ENCODE data around the gene SLC35D1.

SLC35D1 gene

DNA sequence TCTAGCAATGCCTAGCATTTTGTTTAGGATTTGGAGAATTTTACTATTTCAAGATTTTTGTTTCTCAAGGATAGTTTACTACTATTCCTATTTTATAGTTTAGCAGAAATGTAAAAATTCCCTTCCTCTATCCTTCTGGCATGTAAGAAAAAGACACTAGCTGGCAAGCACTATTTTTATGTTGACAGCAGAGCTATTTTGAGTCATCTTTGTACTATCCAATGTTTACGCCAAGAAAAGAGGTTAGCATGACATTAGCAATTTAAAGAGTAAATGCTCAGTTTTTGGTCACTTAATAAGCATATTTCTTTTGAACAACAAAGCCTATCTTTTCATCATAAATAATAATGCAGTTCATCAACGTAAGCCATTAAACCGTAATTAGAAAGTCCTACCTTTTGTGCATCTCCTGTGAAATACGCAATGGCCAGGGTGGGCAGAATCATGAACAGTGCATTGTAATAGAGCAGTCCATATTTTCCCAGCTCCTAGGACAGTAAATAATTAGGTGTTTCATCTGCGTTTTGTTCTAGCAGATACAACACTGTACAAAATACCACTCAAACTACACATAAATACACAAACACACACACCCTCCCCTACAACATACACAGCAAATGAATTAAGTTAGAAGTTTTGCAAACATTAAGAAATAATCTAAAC lies 12.0 kb downstream of the SLC35D1 start:
- no peak overlapping the region for H3K27ac ChIP-seq (ENCODE audit: low read depth, low read length)
- WGBS (ENCODE audit: extremely low coverage, insufficient coverage, insufficient read length), result no CpG with 5 or more reads among the region's 5 CpGs
- no peak for DNase-seq

GRCh38 chr1:67040405-67040804 lies 13.5 kb downstream of the SLC35D1 start:
- Histone ChIP-seq H2BK120ac (ENCODE audit: insufficient read depth, low read length, poor library complexity) (no peak overlapping the region), H3K4me1 (ENCODE audit: control insufficient read depth in 1 of 2, insufficient read depth in 2 of 2, low read length in 2 of 2) (peaks cover 0 to 2% of the 10 kb centered on the region in 2 experiments)
- no CpG with 5 or more reads among the region's 1 CpG for WGBS (ENCODE audit: extremely low coverage, insufficient coverage, insufficient read length)

More for the DNA sequence above, 12.0 kb downstream of the SLC35D1 start:
- Histone ChIP-seq H3K9me3 (ENCODE audit: insufficient read depth, low read depth, low read length) (no peaks in the 10 kb centered on the region), H2BK120ac (ENCODE audit: insufficient read depth, low read length, poor library complexity) (no peak overlapping the region), H3K4ac (ENCODE audit: low read depth, low read length) (no peak overlapping the region), H2AK5ac (ENCODE audit: low read length) (no peak overlapping the region), H3K4me2 (ENCODE audit: low read length) (no peak overlapping the region), H2BK5ac (ENCODE audit: low read depth, low read length, poor library complexity) (no peak overlapping the region), H3K79me2 (ENCODE audit: control insufficient read depth, insufficient read depth, low read length, poor library complexity) (no peaks in the 10 kb centered on the region), H3K79me1 (ENCODE audit: low read length) (peaks cover 1% of the 10 kb centered on the region), H3K9ac (ENCODE audit: low read length) (no peak overlapping the region), H2AFZ (ENCODE audit: insufficient read depth, low read length, poor library complexity) (no peak overlapping the region), H3K4me3 (ENCODE audit: low read depth, low read length) (no peak overlapping the region), H4K12ac (ENCODE audit: low read depth, low read length) (no peak overlapping the region), H3K36me3 (ENCODE audit: control insufficient read depth in 1 of 2, insufficient read depth in 2 of 2, low read length in 2 of 2) (peaks cover 6 to 7% of the 10 kb centered on the region in 2 experiments), H3K14ac (ENCODE audit: low read length) (no peak overlapping the region), H2BK12ac (ENCODE audit: low read length) (no peak overlapping the region), H4K8ac (ENCODE audit: low read depth, low read length) (no peak overlapping the region), H4K91ac (ENCODE audit: low read depth, low read length) (no peak overlapping the region), H3K4me1 (ENCODE audit: control insufficient read depth in 1 of 2, insufficient read depth in 2 of 2, low read length in 2 of 2) (peaks cover 0 to 2% of the 10 kb centered on the region in 2 experiments), H3K27me3 (ENCODE audit: insufficient read depth, low read length) (no peaks in the 10 kb centered on the region), H3K23ac (ENCODE audit: low read length) (no peak overlapping the region), H3K18ac (ENCODE audit: low read length) (no peak overlapping the region)

DNA sequence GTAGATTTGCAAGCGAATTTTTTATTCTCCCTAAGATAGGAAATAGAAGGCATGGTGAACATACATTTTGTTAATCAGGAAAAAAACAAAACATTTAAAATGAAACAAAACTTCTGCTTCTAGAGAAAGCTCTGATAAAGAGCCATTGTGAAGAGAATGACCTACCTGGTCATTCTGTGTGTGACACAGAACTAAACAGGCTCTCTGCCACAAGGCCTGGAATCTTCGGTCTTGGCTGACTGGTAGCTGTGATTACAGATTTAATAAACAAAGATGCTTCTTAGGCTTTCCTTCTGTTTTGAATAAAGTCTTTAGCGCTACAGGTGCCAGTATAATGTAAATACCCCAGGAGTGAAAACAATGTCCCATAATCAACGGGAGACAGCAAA lies 22.1 kb downstream of the SLC35D1 start:
- Histone ChIP-seq H3K79me2 (ENCODE audit: control insufficient read depth, insufficient read depth, low read length, poor library complexity) (no peaks in the 10 kb centered on the region), H3K4me3 (ENCODE audit: low read depth, low read length) (no peak overlapping the region), H2BK12ac (ENCODE audit: low read length) (no peak overlapping the region), H4K12ac (ENCODE audit: low read depth, low read length) (no peak overlapping the region), H3K9me3 (ENCODE audit: insufficient read depth, low read depth, low read length) (no peaks in the 10 kb centered on the region), H3K23ac (ENCODE audit: low read length) (no peak overlapping the region), H4K8ac (ENCODE audit: low read depth, low read length) (no peak overlapping the region), H4K91ac (ENCODE audit: low read depth, low read length) (no peak overlapping the region), H3K27me3 (ENCODE audit: insufficient read depth, low read length) (no peaks in the 10 kb centered on the region), H3K27ac (ENCODE audit: low read depth, low read length) (no peak overlapping the region), H3K4ac (ENCODE audit: low read depth, low read length) (no peak overlapping the region), H3K4me2 (ENCODE audit: low read length) (no peak overlapping the region), H3K79me1 (ENCODE audit: low read length) (no peaks in the 10 kb centered on the region), H2BK120ac (ENCODE audit: insufficient read depth, low read length, poor library complexity) (no peak overlapping the region), H3K14ac (ENCODE audit: low read length) (no peak overlapping the region), H3K18ac (ENCODE audit: low read length) (no peak overlapping the region), H2AFZ (ENCODE audit: insufficient read depth, low read length, poor library complexity) (no peak overlapping the region), H2BK5ac (ENCODE audit: low read depth, low read length, poor library complexity) (no peak overlapping the region), H2AK5ac (ENCODE audit: low read length) (no peak overlapping the region), H3K4me1 (ENCODE audit: control insufficient read depth in 1 of 2, insufficient read depth in 2 of 2, low read length in 2 of 2) (no peaks in the 10 kb centered on the region), H3K36me3 (ENCODE audit: control insufficient read depth in 1 of 2, insufficient read depth in 2 of 2, low read length in 2 of 2) (peaks cover 0 to 2% of the 10 kb centered on the region in 2 experiments), H3K9ac (ENCODE audit: low read length) (no peak overlapping the region)
- no CpG with 5 or more reads among the region's 4 CpGs for WGBS (ENCODE audit: extremely low coverage, insufficient coverage, insufficient read length)
- no peak for DNase-seq

More at GRCh38 chr1:67040405-67040804, 13.5 kb downstream of the SLC35D1 start:
- H4K12ac ChIP-seq (ENCODE audit: low read depth, low read length), result no peak overlapping the region
- H2AK5ac ChIP-seq (ENCODE audit: low read length), result no peak overlapping the region
- no peak overlapping the region for H3K9ac ChIP-seq (ENCODE audit: low read length)
- peak overlapping the region; percentile 39 for H3K27ac ChIP-seq (ENCODE audit: low read depth, low read length)
- DNase-seq, result peak in 1 of 2 donors; percentile 28
- H3K9me3 ChIP-seq (ENCODE audit: insufficient read depth, low read depth, low read length), result no peaks in the 10 kb centered on the region
- H3K4ac ChIP-seq (ENCODE audit: low read depth, low read length), result no peak overlapping the region
- no peak overlapping the region for H3K14ac ChIP-seq (ENCODE audit: low read length)
- H3K4me2 ChIP-seq (ENCODE audit: low read length), result no peak overlapping the region
- H3K23ac ChIP-seq (ENCODE audit: low read length), result no peak overlapping the region
- H4K8ac ChIP-seq (ENCODE audit: low read depth, low read length), result no peak overlapping the region
- H3K79me1 ChIP-seq (ENCODE audit: low read length), result peaks cover 1% of the 10 kb centered on the region
- H3K27me3 ChIP-seq (ENCODE audit: insufficient read depth, low read length), result no peaks in the 10 kb centered on the region
- no peak overlapping the region for H3K4me3 ChIP-seq (ENCODE audit: low read depth, low read length)
- no peak overlapping the region for H2BK12ac ChIP-seq (ENCODE audit: low read length)
- no peak overlapping the region for H2BK5ac ChIP-seq (ENCODE audit: low read depth, low read length, poor library complexity)
- H3K18ac ChIP-seq (ENCODE audit: low read length), result no peak overlapping the region
- H2AFZ ChIP-seq (ENCODE audit: insufficient read depth, low read length, poor library complexity), result no peak overlapping the region
- no peaks in the 10 kb centered on the region for H3K79me2 ChIP-seq (ENCODE audit: control insufficient read depth, insufficient read depth, low read length, poor library complexity)
- peaks cover 4 to 7% of the 10 kb centered on the region in 2 experiments for H3K36me3 ChIP-seq (ENCODE audit: control insufficient read depth in 1 of 2, insufficient read depth in 2 of 2, low read length in 2 of 2)
- H4K91ac ChIP-seq (ENCODE audit: low read depth, low read length), result no peak overlapping the region

GRCh38 chr1:67031121-67031858 lies 22.7 kb downstream of the SLC35D1 start:
- Histone ChIP-seq H3K79me1 (ENCODE audit: low read length) (no peaks in the 10 kb centered on the region), H4K8ac (ENCODE audit: low read depth, low read length) (no peak overlapping the region), H3K4me3 (ENCODE audit: low read depth, low read length) (no peak overlapping the region), H3K9ac (ENCODE audit: low read length) (no peak overlapping the region), H3K23ac (ENCODE audit: low read length) (no peak overlapping the region), H2BK120ac (ENCODE audit: insufficient read depth, low read length, poor library complexity) (no peak overlapping the region), H3K14ac (ENCODE audit: low read length) (no peak overlapping the region), H4K91ac (ENCODE audit: low read depth, low read length) (no peak overlapping the region), H2AK5ac (ENCODE audit: low read length) (no peak overlapping the region), H3K79me2 (ENCODE audit: control insufficient read depth, insufficient read depth, low read length, poor library complexity) (no peaks in the 10 kb centered on the region), H3K4me2 (ENCODE audit: low read length) (no peak overlapping the region), H3K27ac (ENCODE audit: low read depth, low read length) (no peak overlapping the region), H3K9me3 (ENCODE audit: insufficient read depth, low read depth, low read length) (no peaks in the 10 kb centered on the region), H3K27me3 (ENCODE audit: insufficient read depth, low read length) (no peaks in the 10 kb centered on the region), H3K4me1 (ENCODE audit: control insufficient read depth in 1 of 2, insufficient read depth in 2 of 2, low read length in 2 of 2) (no peaks in the 10 kb centered on the region), H3K4ac (ENCODE audit: low read depth, low read length) (no peak overlapping the region), H3K18ac (ENCODE audit: low read length) (no peak overlapping the region), H2BK5ac (ENCODE audit: low read depth, low read length, poor library complexity) (no peak overlapping the region), H2BK12ac (ENCODE audit: low read length) (no peak overlapping the region), H2AFZ (ENCODE audit: insufficient read depth, low read length, poor library complexity) (no peak overlapping the region), H3K36me3 (ENCODE audit: control insufficient read depth in 1 of 2, insufficient read depth in 2 of 2, low read length in 2 of 2) (peaks cover 0 to 2% of the 10 kb centered on the region in 2 experiments), H4K12ac (ENCODE audit: low read depth, low read length) (no peak overlapping the region)
- no peak for DNase-seq
- WGBS (ENCODE audit: extremely low coverage, insufficient coverage, insufficient read length), result no CpG with 5 or more reads among the region's 5 CpGs
